GM18526 (cell line): Measurements from ENCODE around the gene C1QTNF12.

Source experiments
- POLR2A ChIP-seq: IDR thresholded peaks from 3 replicates; pipeline ENCODE4 v1.6.1; 2011; ENCODE audit not compliant: insufficient read length; ENCODE audit errors: extremely low read depth

C1QTNF12 gene

GRCh38 chr1:1230656-1231399 lies 15.7 kb downstream of the C1QTNF12 start:
- no peak for TF ChIP-seq POLR2A

DNA sequence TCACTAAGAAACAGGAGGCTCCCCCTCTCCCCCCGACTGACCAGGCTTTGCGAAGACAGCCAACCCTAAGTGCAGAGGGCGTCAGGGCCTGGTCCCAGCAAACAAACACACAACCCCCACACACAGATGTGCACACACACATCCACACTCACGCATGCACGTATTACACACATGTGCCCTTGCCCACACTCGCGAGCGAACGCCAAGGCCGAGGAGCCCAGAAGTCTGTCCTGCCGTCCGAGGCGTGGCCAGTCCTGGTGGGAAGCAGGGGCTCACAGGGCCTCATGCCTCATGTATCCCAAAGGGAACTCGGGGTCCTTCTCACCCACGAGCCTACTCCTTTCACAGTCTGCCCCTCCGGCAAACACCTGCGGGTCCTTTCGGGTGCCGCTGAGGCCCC lies 16.8 kb downstream of the C1QTNF12 start:
- no peak for TF ChIP-seq POLR2A

- no peak for TF ChIP-seq POLR2A
Observed at GRCh38 chr1:1228596-1229321, 17.8 kb downstream of the C1QTNF12 start.

- no peak for TF ChIP-seq POLR2A
Observed at GRCh38 chr1:1228187-1228586, 18.3 kb downstream of the C1QTNF12 start.

DNA sequence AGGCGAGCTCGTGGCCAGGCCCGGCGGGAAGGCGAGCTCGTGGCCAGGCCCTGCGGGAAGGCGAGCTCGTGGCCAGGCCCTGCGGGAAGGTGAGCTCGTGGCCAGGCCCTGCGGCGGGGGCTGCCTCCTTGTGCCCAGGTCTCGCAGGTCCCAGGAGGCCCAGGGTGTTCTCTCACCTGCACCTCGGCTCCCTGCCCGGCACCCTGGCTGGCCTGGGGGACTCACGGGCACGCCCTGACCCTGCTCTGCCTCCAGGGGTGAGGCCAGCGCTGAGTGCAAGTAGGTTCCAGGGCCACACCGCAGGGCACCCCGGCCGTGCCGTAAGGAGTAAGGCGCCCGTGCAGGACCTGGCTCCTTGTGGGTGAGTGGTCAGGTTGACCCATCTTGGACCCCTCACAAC lies 19.1 kb downstream of the C1QTNF12 start:
- TF ChIP-seq POLR2A: no peak

- no peak for TF ChIP-seq POLR2A
Observed at GRCh38 chr1:1226566-1227362, 19.8 kb downstream of the C1QTNF12 start.

DNA sequence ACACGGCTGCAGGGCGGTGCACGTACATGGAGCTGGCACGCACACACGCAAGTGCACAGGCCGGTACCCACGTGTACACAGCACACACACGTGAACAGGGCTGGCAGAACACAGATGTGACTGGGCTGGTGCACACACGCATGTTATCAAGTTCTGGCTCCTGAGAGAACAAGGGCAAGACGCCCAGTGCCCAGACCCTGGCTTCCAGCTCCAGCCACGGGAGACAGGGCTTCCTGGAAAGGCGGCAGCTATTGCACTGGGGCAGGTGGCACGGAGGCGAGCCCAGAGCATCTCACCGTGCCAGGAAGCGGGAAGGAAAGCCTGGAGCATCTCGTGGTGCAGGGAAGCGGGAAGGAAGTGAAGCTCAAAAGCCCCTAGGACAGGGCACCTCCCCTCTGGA lies 20.6 kb downstream of the C1QTNF12 start:
- TF ChIP-seq POLR2A: no peak

GRCh38 chr1:1225238-1225845 lies 21.2 kb downstream of the C1QTNF12 start:
- no peak for TF ChIP-seq POLR2A

DNA sequence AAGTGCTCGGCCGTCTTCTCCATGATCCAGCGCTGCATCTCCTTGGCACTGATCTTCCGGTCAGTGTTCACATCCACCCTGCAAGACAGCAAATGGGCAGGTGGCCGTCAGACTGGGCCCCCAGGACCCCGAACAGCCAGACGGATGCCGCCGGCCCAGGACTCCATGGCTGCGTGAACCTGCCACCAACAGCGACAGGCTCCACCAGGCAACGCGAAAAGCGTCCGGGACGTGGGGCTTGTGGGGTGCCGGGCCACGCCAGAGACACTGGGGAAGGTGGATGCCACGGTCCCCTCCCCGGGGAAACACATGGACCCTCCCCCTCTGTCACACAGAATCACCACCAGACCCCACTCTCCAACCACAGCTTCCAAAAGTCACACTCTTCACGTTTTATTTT lies 22.6 kb downstream of the C1QTNF12 start:
- no peak for TF ChIP-seq POLR2A

DNA sequence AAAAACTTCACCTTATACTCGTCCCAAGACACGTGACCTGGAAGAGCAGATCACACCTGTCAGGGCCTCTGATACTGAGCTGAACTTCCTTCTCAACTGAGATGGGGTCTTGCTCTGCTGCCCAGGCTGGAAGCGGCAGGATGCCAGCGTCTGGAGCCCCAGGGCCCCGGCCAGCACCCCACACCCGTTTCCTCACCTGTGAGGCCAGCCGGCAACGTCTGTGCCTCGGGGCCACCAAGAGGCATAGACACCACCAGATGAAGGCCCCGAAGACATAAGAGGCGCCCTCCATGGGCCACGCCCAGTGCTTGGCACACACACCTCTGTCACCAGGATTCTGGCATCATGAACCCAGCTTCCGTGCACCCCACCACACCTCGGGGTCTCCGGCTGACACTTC lies 23.2 kb downstream of the C1QTNF12 start:
- TF ChIP-seq POLR2A: no peak

DNA sequence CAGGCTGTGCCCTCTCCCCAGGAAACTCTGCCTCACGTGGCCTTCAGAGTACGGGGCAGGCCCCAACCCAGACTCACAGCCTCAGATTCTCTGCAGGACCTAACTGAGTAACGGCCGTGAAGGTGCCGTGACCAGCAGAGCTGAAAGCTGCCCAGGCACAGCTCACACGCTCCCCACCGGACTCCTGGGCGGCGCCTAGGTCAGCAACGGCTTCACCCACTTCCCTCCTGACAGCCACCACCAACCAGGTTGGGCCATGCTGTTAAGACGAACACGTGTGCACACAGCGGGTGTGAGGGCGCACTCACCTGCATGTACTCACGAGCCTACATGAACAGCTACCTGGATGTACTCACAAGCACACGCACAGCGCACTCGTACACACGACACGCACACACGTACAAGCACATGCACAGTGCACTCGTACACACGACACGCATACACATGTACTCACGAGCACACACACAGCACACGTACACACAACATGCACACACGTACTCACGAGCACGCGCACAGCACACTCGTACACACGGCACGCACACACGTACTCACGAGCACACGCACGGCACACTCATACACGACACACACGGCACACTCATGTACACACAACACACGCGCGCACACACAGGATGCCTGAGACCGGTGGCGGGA lies 23.8 kb downstream of the C1QTNF12 start:
- no peak for TF ChIP-seq POLR2A

DNA sequence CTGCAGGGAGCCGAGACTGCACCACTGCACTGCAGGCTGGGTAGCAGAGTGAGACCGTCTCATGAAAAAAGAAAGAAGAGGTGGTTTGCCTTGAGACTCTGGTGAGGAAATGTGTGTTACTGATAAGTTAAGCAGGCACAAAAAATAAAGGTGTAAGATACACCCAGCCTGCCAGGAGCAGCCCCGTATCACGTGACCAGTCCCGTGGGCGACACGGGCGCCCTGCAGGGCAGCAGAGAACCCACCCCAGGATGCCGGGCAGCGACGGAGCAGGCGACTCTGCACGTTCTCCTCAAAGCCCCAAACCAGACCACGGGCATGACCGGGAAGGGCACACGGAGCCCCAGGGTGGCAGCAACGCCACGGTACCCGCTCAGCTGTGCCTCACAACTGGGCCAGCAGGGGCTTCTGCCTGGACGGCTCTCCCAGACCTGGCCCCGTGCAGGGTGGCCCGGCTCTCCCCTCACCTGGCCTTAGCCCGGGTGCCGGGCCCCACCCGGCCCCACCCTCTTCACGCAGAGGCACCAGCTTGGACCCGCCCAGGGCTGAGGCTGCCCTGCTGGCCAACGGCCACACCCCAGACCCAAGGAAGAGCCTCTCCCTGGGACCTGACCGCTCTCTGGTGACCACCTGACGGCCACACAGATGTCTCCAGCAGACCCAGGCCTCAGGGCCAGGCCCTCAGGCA lies 24.5 kb downstream of the C1QTNF12 start:
- no peak for TF ChIP-seq POLR2A

GRCh38 chr1:1220197-1220596 lies 26.3 kb downstream of the C1QTNF12 start:
- TF ChIP-seq POLR2A: no peak

DNA sequence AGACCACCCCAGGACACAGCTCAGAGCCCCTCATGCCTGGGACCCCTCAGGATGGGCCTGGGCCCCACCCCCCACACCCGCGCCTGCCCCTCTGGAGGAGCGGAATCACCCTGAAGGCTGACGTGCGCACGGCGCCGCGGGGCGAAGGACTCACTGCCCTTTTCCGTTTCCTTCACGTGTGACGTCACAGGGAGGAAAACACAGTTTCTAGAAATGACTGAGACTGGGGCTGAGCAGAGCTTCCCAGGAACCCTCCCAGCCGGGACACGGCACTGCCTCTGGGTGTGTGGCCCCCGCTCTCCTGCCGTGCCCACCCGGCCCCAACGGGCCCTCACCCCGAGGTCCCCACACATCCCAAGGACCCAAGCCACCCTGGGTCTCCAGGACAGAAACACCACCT lies 27.2 kb downstream of the C1QTNF12 start:
- TF ChIP-seq POLR2A: no peak
